Ectodermal cell (in vitro differentiated cells): ENCODE data around the gene MYL3.
A peak's percentile ranks its signal among the peaks of the same experiment; 100 is the strongest.

Experiments
- H3K27ac ChIP-seq: 2 replicates; pipeline ENCODE4 v1.7.0; 2013; ENCODE audit warnings: mild to moderate bottlenecking, low read depth, low read length; ENCODE audit not compliant: insufficient read depth, poor library complexity, severe bottlenecking
- H3K27me3 ChIP-seq: 2 replicates; pipeline ENCODE4 v1.7.0; 2013; ENCODE audit warnings: mild to moderate bottlenecking, low read length; ENCODE audit not compliant: insufficient read depth, control insufficient read depth, poor library complexity, severe bottlenecking
- H3K36me3 ChIP-seq: one replicate; pipeline ENCODE4 v1.7.0; 2013; ENCODE audit warnings: low read length; ENCODE audit not compliant: control insufficient read depth, insufficient read depth
- H3K4me1 ChIP-seq: one replicate; pipeline ENCODE4 v1.7.0; 2013; ENCODE audit warnings: low read length; ENCODE audit not compliant: control insufficient read depth, insufficient read depth
- H3K4me3 ChIP-seq: 2 replicates; pipeline ENCODE4 v1.7.0; 2013; ENCODE audit warnings: low read depth, low read length, control low read depth; ENCODE audit not compliant: insufficient read depth
- H3K9me3 ChIP-seq: 2 replicates; pipeline ENCODE4 v1.7.0; 2013; ENCODE audit warnings: mild to moderate bottlenecking, low read length, moderate library complexity; ENCODE audit not compliant: control insufficient read depth
- WGBS, 2 experiments: methylation state at CpG; one replicate each; pipeline ENCODE4 v1.1.7; 2013; ENCODE audit warnings: missing lambda C conversion rate in 2 of 2; 5-methylcytosine and 5-hydroxymethylcytosine counted together

The MYL3 gene

GRCh38 chr3:46849686-46850467 lies 13.4 kb downstream of the MYL3 start:
- no peaks in the 10 kb centered on the region for H3K9me3 ChIP-seq
- no peaks in the 10 kb centered on the region for H3K27me3 ChIP-seq
- H3K36me3 ChIP-seq, result no peaks in the 10 kb centered on the region
- H3K27ac ChIP-seq, result no peak overlapping the region
- H3K4me3 ChIP-seq, result no peak overlapping the region
- peaks cover 15% of the 10 kb centered on the region for H3K4me1 ChIP-seq
- 85 to 86% methylated on average over 7 of the region's 7 CpGs for WGBS, 2 experiments

GRCh38 chr3:46849045-46849631 lies 14.1 kb downstream of the MYL3 start:
- H3K4me3 ChIP-seq, result no peak overlapping the region
- no peaks in the 10 kb centered on the region for H3K9me3 ChIP-seq
- H3K4me1 ChIP-seq, result peaks cover 18% of the 10 kb centered on the region
- H3K27ac ChIP-seq, result no peak overlapping the region
- no peaks in the 10 kb centered on the region for H3K36me3 ChIP-seq
- WGBS, 2 experiments, result 49 to 71% methylated on average over 7 of the region's 7 CpGs
- H3K27me3 ChIP-seq, result no peaks in the 10 kb centered on the region

GRCh38 chr3:46848271-46849044 lies 14.8 kb downstream of the MYL3 start:
- no peak overlapping the region for H3K27ac ChIP-seq
- WGBS, 2 experiments, result 74 to 77% methylated on average over 11 of the region's 12 CpGs

GRCh38 chr3:46847744-46848143 lies 15.5 kb downstream of the MYL3 start:
- H3K4me1 ChIP-seq, result peaks cover 18% of the 10 kb centered on the region
- 93 to 99% methylated on average over 5 of the region's 5 CpGs for WGBS, 2 experiments

More at GRCh38 chr3:46848271-46849044, 14.8 kb downstream of the MYL3 start:
- Histone ChIP-seq H3K9me3 (no peaks in the 10 kb centered on the region), H3K4me1 (peaks cover 18% of the 10 kb centered on the region), H3K36me3 (no peaks in the 10 kb centered on the region), H3K27me3 (no peaks in the 10 kb centered on the region), H3K4me3 (no peak overlapping the region)

GRCh38 chr3:46846624-46847542 lies 16.4 kb downstream of the MYL3 start:
- H3K36me3 ChIP-seq, result no peaks in the 10 kb centered on the region
- no peaks in the 10 kb centered on the region for H3K27me3 ChIP-seq
- no peaks in the 10 kb centered on the region for H3K9me3 ChIP-seq
- H3K27ac ChIP-seq, result no peak overlapping the region
- WGBS, 2 experiments, result 94% methylated on average over 9 of the region's 9 CpGs
- H3K4me1 ChIP-seq, result peaks cover 18% of the 10 kb centered on the region
- H3K4me3 ChIP-seq, result no peak overlapping the region

More at GRCh38 chr3:46847744-46848143, 15.5 kb downstream of the MYL3 start:
- no peak overlapping the region for H3K27ac ChIP-seq
- H3K4me3 ChIP-seq, result no peak overlapping the region
- H3K9me3 ChIP-seq, result no peaks in the 10 kb centered on the region
- H3K36me3 ChIP-seq, result no peaks in the 10 kb centered on the region
- H3K27me3 ChIP-seq, result no peaks in the 10 kb centered on the region

GRCh38 chr3:46845860-46846623 lies 17.2 kb downstream of the MYL3 start:
- peaks cover 18% of the 10 kb centered on the region for H3K4me1 ChIP-seq
- no peaks in the 10 kb centered on the region for H3K9me3 ChIP-seq
- 51 to 53% methylated on average over 53 of the region's 53 CpGs for WGBS, 2 experiments
- H3K4me3 ChIP-seq, result peak overlapping the region; percentile 20
- H3K27ac ChIP-seq, result no peak overlapping the region
- no peaks in the 10 kb centered on the region for H3K27me3 ChIP-seq
- no peaks in the 10 kb centered on the region for H3K36me3 ChIP-seq

GRCh38 chr3:46845397-46845859 lies 17.8 kb downstream of the MYL3 start:
- peak overlapping the region; percentile 67 for H3K27ac ChIP-seq
- H3K27me3 ChIP-seq, result no peaks in the 10 kb centered on the region
- 41 to 42% methylated on average over 23 of the region's 23 CpGs for WGBS, 2 experiments
- peaks cover 18% of the 10 kb centered on the region for H3K4me1 ChIP-seq
- no peaks in the 10 kb centered on the region for H3K9me3 ChIP-seq
- no peaks in the 10 kb centered on the region for H3K36me3 ChIP-seq
- peak overlapping the region; percentile 20 for H3K4me3 ChIP-seq

- no peaks in the 10 kb centered on the region for H3K27me3 ChIP-seq
- H3K36me3 ChIP-seq, result no peaks in the 10 kb centered on the region
- WGBS, 2 experiments, result 53 to 59% methylated on average over 11 of the region's 11 CpGs
- peak overlapping the region; percentile 20 for H3K4me3 ChIP-seq
- peak overlapping the region; percentile 67 for H3K27ac ChIP-seq
- H3K4me1 ChIP-seq, result peaks cover 18% of the 10 kb centered on the region
- no peaks in the 10 kb centered on the region for H3K9me3 ChIP-seq
These were observed 18.3 kb downstream of the MYL3 start for GRCh38 chr3:46844881-46845312.

- Histone ChIP-seq H3K27ac (no peak overlapping the region), H3K4me1 (peaks cover 16% of the 10 kb centered on the region), H3K36me3 (no peaks in the 10 kb centered on the region), H3K9me3 (no peaks in the 10 kb centered on the region), H3K27me3 (no peaks in the 10 kb centered on the region), H3K4me3 (no peak overlapping the region)
- WGBS, 2 experiments, result 84 to 85% methylated on average over 3 of the region's 3 CpGs
These were observed 18.8 kb downstream of the MYL3 start for GRCh38 chr3:46844397-46844796.
